ENCODE measurements around the gene KRT7. TPM values are rescaled to one million over a fixed set of nuclear protein-coding genes. Genes with fewer than 3 reads are reported as not detected.

Gene KRT7
- total RNA-seq, 1 experiment from 2014 or later = 13.9 TPM

DNA sequence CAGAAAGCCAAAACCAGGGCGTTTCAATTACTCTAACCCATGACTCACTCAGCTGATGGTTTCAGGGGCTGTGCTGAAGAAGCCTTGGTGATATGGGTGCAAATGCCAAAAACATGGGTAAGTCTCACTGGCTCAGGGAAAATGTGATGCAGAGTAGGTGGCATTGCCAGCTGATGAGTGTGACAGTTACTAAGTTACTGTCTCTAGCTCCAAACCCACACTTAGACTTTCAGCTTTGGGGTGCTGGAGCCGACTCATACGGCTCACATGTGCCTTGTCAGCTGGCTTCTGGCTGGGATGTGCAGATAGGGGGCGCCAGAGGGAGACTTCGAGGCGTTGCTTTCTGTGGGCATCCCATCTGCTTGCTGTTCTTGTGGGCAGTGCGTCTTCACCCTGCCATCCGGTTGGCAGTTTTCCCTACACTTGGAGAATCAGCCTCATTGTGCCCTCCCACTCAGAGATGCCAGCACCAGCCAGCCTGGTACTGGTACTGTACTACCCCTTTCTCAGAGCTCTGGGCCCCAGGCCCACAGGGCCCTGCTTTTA is 11.1 kb upstream of the KRT7 start:
- peaks cover 26% of the 10 kb centered on the region for H3K4me1 Mint-ChIP-seq (ENCODE audit: low read depth, unreplicated experiment)
- no peaks in the 10 kb centered on the region for H3K9me3 Mint-ChIP-seq (ENCODE audit: unreplicated experiment)
- no TSS peak for BruUV-seq (replicated peaks)
- Histone ChIP-seq H3K4me1 (peaks cover 31% of the 10 kb centered on the region), H3K4me3 (ENCODE audit: low read depth, low read length) (no peak overlapping the region), H3K27me3 (replicated peaks; ENCODE audit: control insufficient read depth, insufficient read depth, low read length) (no peaks in the 10 kb centered on the region), H3K36me3 (ENCODE audit: control insufficient read depth, insufficient read depth, low read length) (no peaks in the 10 kb centered on the region), H3K9me3 (no peaks in the 10 kb centered on the region)
- H3K27ac Mint-ChIP-seq (ENCODE audit: unreplicated experiment) = no peak overlapping the region
- H3K27me3 Mint-ChIP-seq (ENCODE audit: insufficient read depth, unreplicated experiment) = no peaks in the 10 kb centered on the region
- intact Hi-C loops (cut with micrococcal nuclease; ENCODE audit: unreplicated experiment) = no loop called here
- ChIA-PET POLR2A (no interaction called here), CTCF (interaction anchor here (0.7 to 1.4 kb wide), 2 partner anchors 57 to 87 kb away, joined by 4 read pairs; no protein-coding TSS in a partner anchor)
- H3K36me3 Mint-ChIP-seq (ENCODE audit: insufficient read depth, unreplicated experiment) = no peaks in the 10 kb centered on the region
- peak in 1 of 2 experiments; percentile 48 for DNase-seq
- H3K4me3 Mint-ChIP-seq (ENCODE audit: unreplicated experiment) = no peak overlapping the region
- TF ChIP-seq, protein P1, sequence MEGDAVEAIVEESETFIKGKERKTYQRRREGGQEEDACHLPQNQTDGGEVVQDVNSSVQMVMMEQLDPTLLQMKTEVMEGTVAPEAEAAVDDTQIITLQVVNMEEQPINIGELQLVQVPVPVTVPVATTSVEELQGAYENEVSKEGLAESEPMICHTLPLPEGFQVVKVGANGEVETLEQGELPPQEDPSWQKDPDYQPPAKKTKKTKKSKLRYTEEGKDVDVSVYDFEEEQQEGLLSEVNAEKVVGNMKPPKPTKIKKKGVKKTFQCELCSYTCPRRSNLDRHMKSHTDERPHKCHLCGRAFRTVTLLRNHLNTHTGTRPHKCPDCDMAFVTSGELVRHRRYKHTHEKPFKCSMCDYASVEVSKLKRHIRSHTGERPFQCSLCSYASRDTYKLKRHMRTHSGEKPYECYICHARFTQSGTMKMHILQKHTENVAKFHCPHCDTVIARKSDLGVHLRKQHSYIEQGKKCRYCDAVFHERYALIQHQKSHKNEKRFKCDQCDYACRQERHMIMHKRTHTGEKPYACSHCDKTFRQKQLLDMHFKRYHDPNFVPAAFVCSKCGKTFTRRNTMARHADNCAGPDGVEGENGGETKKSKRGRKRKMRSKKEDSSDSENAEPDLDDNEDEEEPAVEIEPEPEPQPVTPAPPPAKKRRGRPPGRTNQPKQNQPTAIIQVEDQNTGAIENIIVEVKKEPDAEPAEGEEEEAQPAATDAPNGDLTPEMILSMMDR (IDR thresholded peaks at IDR 0.05; ENCODE audit: insufficient read depth in 1 of 2, low read depth in 1 of 2, low read length in 1 of 2, severe bottlenecking in 1 of 2, unreplicated experiment in 1 of 2) = peak; percentile 34

DNA sequence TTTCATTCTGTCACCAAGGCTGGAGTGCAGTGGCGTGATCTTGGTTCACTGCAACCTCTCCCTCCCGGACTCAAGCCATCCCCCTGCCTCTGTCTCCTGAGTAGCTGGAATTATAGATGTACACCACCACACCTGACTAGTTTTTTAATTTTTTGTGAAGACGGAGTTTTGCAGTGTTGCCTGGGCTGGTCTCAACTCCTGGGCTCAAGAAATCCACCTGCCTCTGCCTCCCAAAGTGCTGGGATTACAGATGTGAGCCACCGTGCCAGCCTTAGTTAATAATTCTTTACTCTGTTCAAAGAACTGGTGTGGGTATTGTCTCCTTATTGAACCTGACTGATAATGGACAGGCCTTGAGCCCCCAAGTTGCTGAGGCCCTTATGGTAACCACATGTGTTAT is 10.4 kb upstream of the KRT7 start:
- TF ChIP-seq, protein P1 (IDR thresholded peaks at IDR 0.05; ENCODE audit: insufficient read depth in 1 of 2, low read depth in 1 of 2, low read length in 1 of 2, severe bottlenecking in 1 of 2, unreplicated experiment in 1 of 2) = no peak
- no peak overlapping the region for H3K27ac Mint-ChIP-seq (ENCODE audit: unreplicated experiment)
- Histone ChIP-seq H3K27me3 (replicated peaks; ENCODE audit: control insufficient read depth, insufficient read depth, low read length) (no peaks in the 10 kb centered on the region), H3K4me3 (ENCODE audit: low read depth, low read length) (no peak overlapping the region), H3K9me3 (no peaks in the 10 kb centered on the region), H3K4me1 (peaks cover 27% of the 10 kb centered on the region), H3K36me3 (ENCODE audit: control insufficient read depth, insufficient read depth, low read length) (no peaks in the 10 kb centered on the region)
- ChIA-PET POLR2A (no interaction called here), CTCF (interaction anchor here (1.5 kb wide), 1 partner anchor 66 kb away, joined by 4 read pairs; no protein-coding TSS in a partner anchor)
- no peaks in the 10 kb centered on the region for H3K36me3 Mint-ChIP-seq (ENCODE audit: insufficient read depth, unreplicated experiment)
- no peak for DNase-seq
- BruUV-seq (replicated peaks) = no TSS peak
- intact Hi-C loops (cut with micrococcal nuclease; ENCODE audit: unreplicated experiment) = no loop called here
- H3K4me3 Mint-ChIP-seq (ENCODE audit: unreplicated experiment) = no peak overlapping the region
- no peaks in the 10 kb centered on the region for H3K27me3 Mint-ChIP-seq (ENCODE audit: insufficient read depth, unreplicated experiment)
- peaks cover 23% of the 10 kb centered on the region for H3K4me1 Mint-ChIP-seq (ENCODE audit: low read depth, unreplicated experiment)
- peaks cover 4% of the 10 kb centered on the region for H3K9me3 Mint-ChIP-seq (ENCODE audit: unreplicated experiment)

DNA sequence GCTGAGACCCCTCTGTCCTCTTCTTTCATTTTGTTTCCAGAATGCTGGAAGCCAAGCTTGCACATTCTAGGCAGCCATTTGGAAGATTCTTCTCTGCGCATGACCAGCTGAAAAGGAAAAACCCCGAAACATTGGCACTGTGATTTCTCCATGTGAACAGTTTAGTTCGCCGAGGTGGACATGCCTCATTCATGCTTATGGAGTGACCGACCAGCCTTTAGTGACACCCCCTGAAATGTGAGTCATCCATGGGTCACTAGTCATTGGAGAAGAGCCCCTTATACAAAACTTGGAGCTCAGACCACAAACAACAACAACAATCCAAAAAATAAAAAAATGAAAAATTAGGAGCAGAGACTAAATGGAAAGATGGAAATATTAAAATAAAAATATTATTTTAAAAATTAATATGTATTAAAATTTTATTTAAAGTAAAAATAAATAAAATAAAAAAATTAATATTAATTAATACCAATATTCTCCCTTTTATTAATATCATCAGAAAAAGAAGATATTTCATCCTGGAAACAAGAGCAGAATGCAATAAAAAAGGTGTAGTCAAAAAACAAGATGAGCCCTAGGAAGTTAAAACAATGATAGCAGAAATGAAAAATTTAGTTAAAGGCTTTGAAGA is 9.5 kb upstream of the KRT7 start:
- CTCF ChIA-PET = interaction anchor here (1.5 kb wide), 1 partner anchor 67 kb away, joined by 4 read pairs; no protein-coding TSS in a partner anchor
- intact Hi-C loops (cut with micrococcal nuclease; ENCODE audit: unreplicated experiment) = no loop called here

More for the DNA sequence above, 9.5 kb upstream of the KRT7 start:
- Mint-ChIP-seq H3K36me3 (ENCODE audit: insufficient read depth, unreplicated experiment) (no peaks in the 10 kb centered on the region), H3K4me1 (ENCODE audit: low read depth, unreplicated experiment) (peaks cover 20% of the 10 kb centered on the region), H3K27ac (ENCODE audit: unreplicated experiment) (peak overlapping the region; percentile 26), H3K4me3 (ENCODE audit: unreplicated experiment) (no peak overlapping the region), H3K27me3 (ENCODE audit: insufficient read depth, unreplicated experiment) (no peaks in the 10 kb centered on the region), H3K9me3 (ENCODE audit: unreplicated experiment) (peaks cover 10% of the 10 kb centered on the region)
- no peak for DNase-seq
- H3K4me1 ChIP-seq = peaks cover 22% of the 10 kb centered on the region
- H3K36me3 ChIP-seq (ENCODE audit: control insufficient read depth, insufficient read depth, low read length) = no peaks in the 10 kb centered on the region
- BruUV-seq (replicated peaks) = no TSS peak
- TF ChIP-seq, protein P1 (IDR thresholded peaks at IDR 0.05; ENCODE audit: insufficient read depth in 1 of 2, low read depth in 1 of 2, low read length in 1 of 2, severe bottlenecking in 1 of 2, unreplicated experiment in 1 of 2) = no peak
- H3K9me3 ChIP-seq = no peaks in the 10 kb centered on the region
- no peak overlapping the region for H3K4me3 ChIP-seq (ENCODE audit: low read depth, low read length)
- no peaks in the 10 kb centered on the region for H3K27me3 ChIP-seq (replicated peaks; ENCODE audit: control insufficient read depth, insufficient read depth, low read length)
- POLR2A ChIA-PET = no interaction called here
